Muscle layer of duodenum (tissue), 2 donors: ENCODE measurements around the gene CTNNBIP1.

ENCODE experiments used
- H3K27ac ChIP-seq: one replicate; pipeline ENCODE4 v1.7.0; 2013; ENCODE audit warnings: mild to moderate bottlenecking, low read length
- H3K27me3 ChIP-seq: one replicate; pipeline ENCODE4 v1.7.0; 2013; ENCODE audit warnings: low read depth, mild to moderate bottlenecking, control low read depth, low read length
- H3K36me3 ChIP-seq, 2 donors: one replicate each; pipeline ENCODE4 v1.7.0; 2013; ENCODE audit warnings: low read length in 2 of 2, control low read depth in 1 of 2, mild to moderate bottlenecking in 1 of 2; ENCODE audit not compliant: insufficient read depth in 2 of 2, control insufficient read depth in 1 of 2
- H3K4me1 ChIP-seq, 2 donors: one replicate each; pipeline ENCODE4 v1.7.0; 2013; ENCODE audit warnings: low read length in 2 of 2, mild to moderate bottlenecking in 2 of 2, control low read depth in 1 of 2, moderate library complexity in 1 of 2; ENCODE audit not compliant: insufficient read depth in 2 of 2, control insufficient read depth in 1 of 2
- H3K4me3 ChIP-seq, 2 donors: one replicate each; pipeline ENCODE4 v1.7.0; 2013; ENCODE audit warnings: low read length in 2 of 2, low read depth in 1 of 2, mild to moderate bottlenecking in 1 of 2
- H3K9me3 ChIP-seq, 2 donors: one replicate each; pipeline ENCODE4 v1.7.0; 2013; ENCODE audit warnings: low read length in 2 of 2, control low read depth in 1 of 2, mild to moderate bottlenecking in 1 of 2; ENCODE audit not compliant: control insufficient read depth in 1 of 2
- donor health status: healthy.

Gene CTNNBIP1

GRCh38 chr1:9916452-9916851, 6.4 kb upstream of the CTNNBIP1 start:
- Histone ChIP-seq H3K27ac (no peak overlapping the region), H3K27me3 (no peaks in the 10 kb centered on the region), H3K4me3 (no peak overlapping the region), H3K9me3 (no peaks in the 10 kb centered on the region), H3K4me1 (peaks cover 0 to under 1% of the 10 kb centered on the region in 2 donors), H3K36me3 (no peaks in the 10 kb centered on the region)

- no peak overlapping the region for H3K4me3 ChIP-seq
- H3K27me3 ChIP-seq, result no peaks in the 10 kb centered on the region
- H3K9me3 ChIP-seq, result no peaks in the 10 kb centered on the region
- no peaks in the 10 kb centered on the region for H3K36me3 ChIP-seq
- H3K27ac ChIP-seq, result no peak overlapping the region
- H3K4me1 ChIP-seq, result peaks cover 3 to 5% of the 10 kb centered on the region in 2 donors
Measured at GRCh38 chr1:9914610-9914937, 4.5 kb upstream of the CTNNBIP1 start.

- H3K36me3 ChIP-seq, result no peaks in the 10 kb centered on the region
- H3K4me1 ChIP-seq, result peaks cover 3 to 16% of the 10 kb centered on the region in 2 donors
- H3K27ac ChIP-seq, result peak overlapping the region; percentile 49
- H3K27me3 ChIP-seq, result no peaks in the 10 kb centered on the region
- H3K9me3 ChIP-seq, result no peaks in the 10 kb centered on the region
- no peak overlapping the region for H3K4me3 ChIP-seq
Measured at GRCh38 chr1:9912264-9912936, 2.3 kb upstream of the CTNNBIP1 start.

GRCh38 chr1:9910423-9911178, 532 bp upstream of the CTNNBIP1 start:
- Histone ChIP-seq H3K4me1 (peaks cover 3 to 16% of the 10 kb centered on the region in 2 donors), H3K27ac (peak overlapping the region; percentile 97), H3K27me3 (no peaks in the 10 kb centered on the region), H3K36me3 (no peaks in the 10 kb centered on the region), H3K4me3 (peak overlapping the region; percentile 74 to 86), H3K9me3 (no peaks in the 10 kb centered on the region)

GRCh38 chr1:9909234-9910046, 629 bp downstream of the CTNNBIP1 start:
- H3K27ac ChIP-seq, result peak overlapping the region; percentile 18
- H3K4me3 ChIP-seq, result peak overlapping the region; percentile 71 to 86
- H3K36me3 ChIP-seq, result no peaks in the 10 kb centered on the region
- no peaks in the 10 kb centered on the region for H3K9me3 ChIP-seq
- H3K27me3 ChIP-seq, result no peaks in the 10 kb centered on the region
- H3K4me1 ChIP-seq, result peaks cover 3 to 16% of the 10 kb centered on the region in 2 donors

DNA sequence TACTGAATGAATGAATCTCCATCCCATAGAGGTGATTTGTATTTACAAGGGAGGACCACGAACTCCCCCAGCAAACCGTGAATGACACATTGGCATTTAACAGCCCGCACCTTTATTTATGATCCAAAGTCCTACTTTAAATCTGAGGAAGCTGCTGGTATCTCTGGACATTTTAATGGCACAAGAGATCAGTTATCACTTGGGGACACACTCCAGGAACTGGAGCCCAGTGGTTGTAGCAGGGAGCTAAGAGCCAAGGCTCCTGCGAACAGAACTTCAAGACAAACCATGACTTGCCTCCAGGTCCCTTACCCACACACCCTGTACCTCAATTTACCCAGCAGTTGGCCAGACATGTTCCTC, 1.2 kb downstream of the CTNNBIP1 start:
- Histone ChIP-seq H3K4me1 (peaks cover 3 to 16% of the 10 kb centered on the region in 2 donors), H3K4me3 (peak overlapping the region; percentile 71 to 86), H3K27ac (peak overlapping the region; percentile 18), H3K9me3 (no peaks in the 10 kb centered on the region), H3K36me3 (no peaks in the 10 kb centered on the region), H3K27me3 (no peaks in the 10 kb centered on the region)

DNA sequence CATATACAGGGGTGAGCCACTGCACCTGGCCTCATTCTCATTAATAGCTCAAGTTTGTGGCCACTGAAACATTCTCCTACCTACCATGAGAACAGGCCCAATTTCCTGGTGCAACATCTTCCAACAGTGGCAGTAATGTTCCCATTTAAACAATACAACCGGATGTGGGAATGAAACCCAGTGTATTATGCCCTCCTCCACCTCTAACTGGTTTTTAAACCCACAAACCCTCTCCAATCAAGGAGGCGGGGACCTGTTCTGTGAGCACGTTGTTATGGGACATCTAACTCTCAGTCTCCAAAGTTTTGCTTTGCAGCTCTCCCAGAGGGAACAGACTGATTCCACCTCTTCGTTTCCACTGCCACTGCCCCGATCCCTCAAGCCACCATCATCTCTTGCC, 2.6 kb downstream of the CTNNBIP1 start:
- peaks cover 3 to 16% of the 10 kb centered on the region in 2 donors for H3K4me1 ChIP-seq
- H3K9me3 ChIP-seq, result no peaks in the 10 kb centered on the region
- H3K27me3 ChIP-seq, result no peaks in the 10 kb centered on the region
- no peaks in the 10 kb centered on the region for H3K36me3 ChIP-seq
- no peak overlapping the region for H3K4me3 ChIP-seq
- no peak overlapping the region for H3K27ac ChIP-seq

GRCh38 chr1:9906466-9906865, 3.6 kb downstream of the CTNNBIP1 start:
- Histone ChIP-seq H3K4me1 (peaks cover 3 to 16% of the 10 kb centered on the region in 2 donors), H3K27me3 (no peaks in the 10 kb centered on the region), H3K4me3 (no peak overlapping the region), H3K27ac (no peak overlapping the region), H3K36me3 (no peaks in the 10 kb centered on the region), H3K9me3 (no peaks in the 10 kb centered on the region)

- Histone ChIP-seq H3K4me1 (peaks cover 8 to 11% of the 10 kb centered on the region in 2 donors), H3K27me3 (no peaks in the 10 kb centered on the region), H3K4me3 (no peak overlapping the region), H3K36me3 (no peaks in the 10 kb centered on the region), H3K27ac (no peak overlapping the region), H3K9me3 (no peaks in the 10 kb centered on the region)
Measured at GRCh38 chr1:9905010-9905409, 5.1 kb downstream of the CTNNBIP1 start.

DNA sequence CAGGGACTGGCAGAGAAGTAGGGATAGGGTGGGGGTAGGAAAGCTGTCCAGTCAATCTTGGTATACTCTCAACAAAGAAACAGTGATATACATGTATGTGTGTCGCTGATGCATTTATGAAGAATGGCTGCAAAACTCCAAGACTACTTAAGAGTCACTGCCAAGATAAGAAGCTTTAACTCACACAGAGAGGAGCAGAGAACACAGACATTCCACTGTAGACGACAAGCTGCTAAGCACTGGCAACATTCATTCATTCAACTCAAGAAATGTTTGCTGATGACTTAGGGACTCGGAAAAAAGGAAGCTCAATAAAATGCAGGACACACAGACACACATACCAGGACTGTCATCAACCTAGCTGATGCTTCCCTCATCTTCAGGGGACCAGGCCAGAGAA, 5.5 kb downstream of the CTNNBIP1 start:
- no peaks in the 10 kb centered on the region for H3K9me3 ChIP-seq
- peaks cover 8 to 11% of the 10 kb centered on the region in 2 donors for H3K4me1 ChIP-seq
- no peaks in the 10 kb centered on the region for H3K27me3 ChIP-seq
- H3K36me3 ChIP-seq, result no peaks in the 10 kb centered on the region
- no peak overlapping the region for H3K4me3 ChIP-seq
- H3K27ac ChIP-seq, result no peak overlapping the region

GRCh38 chr1:9903801-9904527, 6.1 kb downstream of the CTNNBIP1 start:
- no peaks in the 10 kb centered on the region for H3K9me3 ChIP-seq
- no peak overlapping the region for H3K4me3 ChIP-seq
- H3K27ac ChIP-seq, result no peak overlapping the region
- peaks cover 6 to 8% of the 10 kb centered on the region in 2 donors for H3K4me1 ChIP-seq
- H3K27me3 ChIP-seq, result no peaks in the 10 kb centered on the region
- H3K36me3 ChIP-seq, result no peaks in the 10 kb centered on the region
